Left lobe of liver (tissue), 2 donors: ENCODE data around the gene NADSYN1. TPM values are rescaled to one million over a fixed set of nuclear protein-coding genes. Genes with fewer than 3 reads are reported as not detected.
"Not testable (repeated sequence)": the region's sequence is repeated elsewhere in the genome, so short reads cannot be mapped to it uniquely, and the experiment has no call there.

Experiments
- ATAC-seq: fragments of 200-7000 bp; cut with Tn5 transposase; one replicate; pipeline ENCODE4 v1.9.1; 2020; ENCODE audit warnings: mild to moderate bottlenecking, moderate library complexity
- DNase-seq: peaks from one replicate; pipeline ENCODE4 v3.0.0-alpha.2; 2020; ENCODE audit warnings: low spot score
- total RNA-seq: library from RNA; stranded (reverse); gene quantifications from one replicate; pipeline ENCODE4 v1.2.1, GENCODE V29; 2021
- donor health status: DM: no; HTN: no; CAD: no; lungs with moderate emphysema.
- donor health status: DM: no; HTN: yes; CAD: no.

The NADSYN1 gene
- 39.7 TPM for total RNA-seq

DNA sequence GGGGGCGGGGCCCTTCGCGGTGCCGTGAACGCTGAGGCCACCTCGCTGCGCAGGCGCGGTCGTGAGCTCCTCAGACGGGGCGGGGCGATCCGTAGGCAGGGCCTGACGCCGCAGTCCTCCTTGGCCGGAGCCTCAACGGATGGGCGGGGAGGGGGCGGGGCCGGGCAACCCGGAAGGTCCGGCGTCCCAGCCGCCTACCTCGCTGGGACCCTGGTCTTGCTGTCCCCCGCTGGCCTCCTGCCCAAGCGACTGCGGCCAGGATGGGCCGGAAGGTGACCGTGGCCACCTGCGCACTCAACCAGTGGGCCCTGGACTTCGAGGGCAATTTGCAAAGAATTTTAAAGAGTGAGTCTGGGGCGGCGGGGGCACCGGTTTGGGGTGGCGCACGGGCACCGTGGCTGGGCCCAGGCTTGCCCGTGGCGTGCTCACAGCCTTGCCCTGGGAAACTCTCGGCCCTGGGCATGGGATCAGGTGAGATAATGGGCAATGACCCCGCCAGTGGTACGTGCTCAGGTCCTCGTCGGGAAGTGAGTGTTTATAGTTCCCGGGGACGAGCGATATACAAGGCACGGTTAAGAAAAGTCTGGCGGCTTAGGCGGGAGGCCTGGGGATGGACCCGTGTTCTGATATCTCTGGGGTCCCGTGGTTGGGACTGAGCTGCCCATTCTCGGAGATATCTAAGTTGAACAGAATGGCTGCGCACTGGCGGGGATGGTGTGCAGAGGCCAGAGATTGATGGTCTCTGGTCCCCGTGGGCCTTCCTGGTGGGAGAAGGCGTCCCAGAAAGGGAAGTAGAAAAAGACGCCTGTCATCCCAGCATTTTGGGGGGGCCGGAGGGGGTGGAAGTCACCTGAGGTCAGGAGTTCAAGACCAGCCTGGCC lies at the start of gene NADSYN1:
Gene NADSYN1, plus strand, starts transcription at position 167 of the 881 bp plus-strand sequence. Its CDS starts 94 bp downstream, at position 261.
- ATAC-seq (peak; percentile 77), DNase-seq (peak; percentile 99)

GRCh38 chr11:71404209-71404608 lies 48.8 kb upstream of the NADSYN1 start:
- DNase-seq (no peak), ATAC-seq (no peak)

- DNase-seq (no peak), ATAC-seq (no peak)
Measured at GRCh38 chr11:71406681-71407080, 46.3 kb upstream of the NADSYN1 start.

DNA sequence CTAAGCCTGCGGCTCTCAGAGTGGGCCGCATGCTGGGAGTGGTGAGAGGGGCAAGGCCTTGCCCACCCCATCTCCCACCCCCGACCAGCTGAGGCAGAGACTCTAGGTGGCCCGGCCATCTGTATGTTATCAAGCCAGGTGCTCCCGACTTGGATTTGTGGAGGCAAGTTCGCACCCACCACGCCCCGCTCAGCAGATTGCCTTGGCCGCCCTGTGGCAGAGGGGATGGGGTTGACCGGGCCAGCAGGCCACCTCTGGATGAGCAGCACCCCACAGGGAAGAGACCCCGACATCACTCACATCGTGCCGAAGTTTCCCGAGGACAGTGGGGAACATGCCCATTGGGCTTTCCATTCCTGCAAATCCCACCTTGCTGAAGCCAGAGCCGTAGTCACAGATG lies 45.6 kb upstream of the NADSYN1 start:
- DNase-seq (no peak), ATAC-seq (no peak)

- no peak for DNase-seq
- no peak for ATAC-seq
Measured at GRCh38 chr11:71408826-71409225, 44.2 kb upstream of the NADSYN1 start.

DNA sequence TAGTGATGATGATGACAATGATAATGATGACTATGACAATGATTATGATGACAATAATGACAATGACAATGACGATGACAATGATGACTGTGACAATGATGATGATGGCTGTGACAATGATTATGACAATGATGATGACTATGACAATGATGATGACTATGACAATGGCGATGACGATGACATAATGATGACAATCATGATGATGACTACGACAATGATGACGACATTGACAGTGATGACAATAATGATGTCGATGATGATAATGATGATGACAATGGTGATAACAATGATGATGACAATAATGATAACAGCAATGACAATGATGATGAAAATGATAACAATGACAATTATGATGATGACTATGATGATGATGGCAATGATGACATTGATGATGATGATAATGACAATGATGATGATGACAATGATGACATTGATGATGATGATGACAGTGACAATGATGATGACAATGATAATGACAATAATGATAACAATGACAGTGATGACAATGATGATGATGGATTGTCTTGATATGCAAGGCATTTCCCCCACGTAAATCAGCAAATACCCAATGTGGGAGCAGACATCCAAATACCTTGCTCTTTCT lies 42.5 kb upstream of the NADSYN1 start:
- no peak for DNase-seq
- no peak for ATAC-seq

GRCh38 chr11:71414645-71415044 lies 38.4 kb upstream of the NADSYN1 start:
- no peak for ATAC-seq
- DNase-seq: no peak

DNA sequence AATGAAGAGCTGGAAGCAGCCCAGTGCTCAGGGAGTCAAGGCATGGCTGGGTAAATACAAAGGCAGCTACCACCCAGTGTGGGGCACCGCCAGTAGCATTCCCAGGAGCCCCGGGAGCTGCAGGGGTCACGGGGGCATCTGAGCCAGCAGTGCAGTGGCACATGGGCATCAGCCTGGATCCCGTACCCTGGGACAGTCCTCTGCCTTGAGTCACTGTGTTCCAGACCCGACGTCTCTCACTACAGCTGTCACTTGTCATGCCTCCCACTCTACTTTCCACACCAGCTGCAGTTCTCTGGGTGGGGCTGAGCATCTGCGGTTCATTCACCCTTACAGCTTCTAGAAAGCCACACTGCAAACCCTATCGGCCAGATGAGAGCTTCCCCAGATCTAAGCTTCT lies 34.4 kb upstream of the NADSYN1 start:
- DNase-seq (no peak), ATAC-seq (no peak)

DNA sequence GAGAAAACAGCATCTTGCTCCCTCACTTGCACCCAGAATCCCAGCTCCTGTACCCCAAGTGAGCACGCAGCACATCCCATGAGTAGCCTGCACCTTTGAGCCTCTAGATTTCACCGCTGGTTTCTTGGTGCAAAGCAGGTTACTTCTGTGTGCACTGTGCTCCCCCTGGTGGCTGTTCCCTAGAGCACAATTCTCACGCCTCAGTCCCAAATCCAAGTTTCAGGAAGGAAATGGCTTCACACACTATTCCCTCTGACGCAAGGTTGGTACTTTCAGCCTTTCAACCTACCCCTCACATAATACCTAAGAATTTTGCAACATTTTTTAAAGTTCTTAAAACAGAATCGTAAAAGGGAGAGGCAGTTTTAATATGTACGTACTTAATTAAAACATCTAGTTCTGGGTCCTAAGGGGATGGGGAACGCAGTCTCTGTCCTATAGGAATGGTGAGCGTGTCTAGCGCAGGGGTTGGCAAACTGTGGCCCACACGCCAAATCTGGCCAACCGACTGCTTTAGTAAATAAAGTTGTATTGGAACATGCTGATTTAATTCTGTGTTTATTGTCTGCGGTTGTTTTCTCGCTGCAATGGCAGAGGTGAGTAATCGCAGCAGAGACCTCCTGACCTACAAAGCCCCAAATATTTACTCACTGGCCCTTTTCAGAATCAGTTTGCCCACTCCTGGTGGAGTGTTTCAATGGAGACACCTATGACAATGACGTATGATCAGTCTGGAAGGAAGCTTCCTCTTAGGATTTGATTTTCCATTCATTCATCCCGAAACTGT lies 32.4 kb upstream of the NADSYN1 start:
- peak; percentile 90 for ATAC-seq
- peak; percentile 73 for DNase-seq

- DNase-seq (peak; percentile 79), ATAC-seq (peak; percentile 91)
Measured at GRCh38 chr11:71421392-71421950, 31.5 kb upstream of the NADSYN1 start.

DNA sequence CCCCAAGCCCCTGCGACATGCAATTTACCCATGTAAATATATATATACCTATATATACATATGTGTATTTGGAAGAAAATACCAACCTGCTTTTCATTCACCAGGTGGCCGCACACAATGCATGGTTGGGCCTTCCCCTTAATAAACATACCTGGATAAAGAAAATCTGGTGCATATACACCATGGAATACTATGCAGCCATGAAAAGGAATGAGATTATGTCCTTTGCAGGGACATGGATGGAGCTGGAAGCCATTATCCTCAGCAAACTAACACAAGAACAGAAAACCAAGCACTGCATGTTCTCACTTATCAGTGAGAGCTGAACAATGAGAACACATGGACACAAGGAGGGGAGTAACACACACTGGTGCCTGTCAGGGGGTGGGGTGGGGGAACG lies 30.7 kb upstream of the NADSYN1 start:
- not testable (repeated sequence) for ATAC-seq, DNase-seq

DNA sequence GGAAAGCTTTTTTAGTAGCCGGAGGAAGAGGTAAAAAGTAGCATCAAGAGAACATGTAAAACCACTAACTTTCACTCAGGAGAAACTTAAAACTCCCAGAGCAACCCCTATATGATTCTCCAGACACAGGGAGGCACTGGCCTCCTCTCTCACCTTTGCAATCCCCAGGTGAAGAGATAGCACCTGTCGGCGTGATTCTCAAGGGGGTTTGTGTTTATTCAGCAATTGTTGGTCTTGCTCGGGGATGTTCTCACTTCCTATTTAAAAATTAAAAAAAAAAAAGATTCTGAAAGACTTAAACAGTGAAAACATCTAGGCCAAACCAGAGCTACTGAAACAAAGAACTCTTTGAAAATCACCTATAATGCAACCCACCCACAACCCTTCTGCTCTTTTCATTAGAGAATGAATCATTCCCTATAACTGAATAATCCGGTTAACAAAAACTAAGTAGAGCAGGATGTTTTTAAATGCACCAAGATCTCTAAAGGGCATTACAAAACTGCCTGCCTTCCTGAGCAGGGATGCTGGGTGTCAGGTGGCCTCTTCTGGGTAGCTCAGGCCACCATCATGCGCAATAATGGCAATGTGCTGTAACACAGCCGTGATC lies 29.7 kb upstream of the NADSYN1 start:
- DNase-seq (no peak), ATAC-seq (no peak)

GRCh38 chr11:71425409-71425808 lies 27.6 kb upstream of the NADSYN1 start:
- DNase-seq: no peak
- ATAC-seq: no peak

DNA sequence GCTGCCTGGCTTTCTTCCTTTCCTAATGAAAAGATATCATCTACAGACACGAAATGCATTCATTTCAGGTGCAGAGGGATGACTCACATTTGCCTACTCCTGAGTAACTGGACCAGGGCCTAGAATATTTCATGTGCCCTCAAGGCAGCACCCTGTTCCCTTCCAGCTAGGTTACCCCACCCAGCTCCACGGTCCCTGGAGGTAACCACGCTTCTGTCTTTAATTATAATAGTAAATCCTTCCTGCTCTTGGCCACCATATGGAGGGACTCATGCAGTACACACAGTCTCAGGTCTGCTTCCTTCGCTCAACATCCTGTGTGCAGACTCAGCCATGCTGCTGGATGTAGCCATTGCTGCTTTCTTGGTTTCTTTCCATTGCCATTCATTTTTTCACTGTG lies 27.1 kb upstream of the NADSYN1 start:
- ATAC-seq: no peak
- no peak for DNase-seq

DNA sequence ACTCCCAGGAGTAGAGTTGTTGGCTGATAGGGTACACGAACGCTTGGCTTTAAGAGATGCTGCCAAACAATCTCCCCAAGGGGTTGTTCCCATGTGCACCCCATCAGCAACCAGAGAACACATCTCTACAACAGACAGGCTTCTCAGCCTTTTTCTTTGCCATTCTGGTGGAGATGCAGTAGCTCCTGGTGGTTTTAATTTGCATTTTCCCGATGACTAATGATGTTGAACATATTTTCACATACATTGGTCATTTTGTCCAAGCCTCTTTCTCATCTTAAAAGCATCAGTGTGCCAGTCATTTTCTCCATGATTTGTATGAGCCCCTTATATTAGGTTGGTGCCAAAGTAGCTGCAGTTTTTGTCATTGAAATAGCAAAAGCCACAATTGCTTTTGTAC lies 26.6 kb upstream of the NADSYN1 start:
- ATAC-seq (no peak), DNase-seq (no peak)

DNA sequence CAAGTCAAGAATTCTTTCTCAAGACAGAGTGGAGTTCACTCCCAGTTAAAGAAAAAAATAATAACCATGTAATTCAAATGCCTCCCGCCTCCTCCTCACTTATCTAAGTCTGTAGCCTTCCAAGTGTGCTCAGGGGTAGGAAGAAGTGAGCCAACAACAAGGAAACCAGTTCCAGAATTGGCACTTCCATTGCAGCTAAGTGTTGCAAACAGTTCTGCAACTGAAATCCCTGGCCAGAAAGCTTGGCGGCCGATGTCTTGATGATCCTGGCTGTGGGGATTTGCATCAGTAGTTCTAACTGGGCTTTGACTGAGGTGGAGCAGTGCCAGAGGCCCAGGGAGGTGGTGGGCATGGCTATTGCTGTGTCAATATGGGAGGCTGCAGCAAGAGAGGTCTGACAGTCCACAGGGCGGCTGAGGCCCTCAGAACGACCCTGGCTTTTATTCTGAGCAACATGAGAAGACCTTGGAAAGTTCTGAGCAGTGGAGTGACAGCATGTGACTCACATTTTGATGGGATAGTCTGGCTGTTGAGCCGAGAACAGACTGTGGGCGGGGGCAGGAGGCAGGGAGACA lies 24.1 kb upstream of the NADSYN1 start:
- ATAC-seq (peak; percentile 52), DNase-seq (peak; percentile 91)

GRCh38 chr11:71429701-71430100 lies 23.3 kb upstream of the NADSYN1 start:
- DNase-seq (no peak), ATAC-seq (no peak)

DNA sequence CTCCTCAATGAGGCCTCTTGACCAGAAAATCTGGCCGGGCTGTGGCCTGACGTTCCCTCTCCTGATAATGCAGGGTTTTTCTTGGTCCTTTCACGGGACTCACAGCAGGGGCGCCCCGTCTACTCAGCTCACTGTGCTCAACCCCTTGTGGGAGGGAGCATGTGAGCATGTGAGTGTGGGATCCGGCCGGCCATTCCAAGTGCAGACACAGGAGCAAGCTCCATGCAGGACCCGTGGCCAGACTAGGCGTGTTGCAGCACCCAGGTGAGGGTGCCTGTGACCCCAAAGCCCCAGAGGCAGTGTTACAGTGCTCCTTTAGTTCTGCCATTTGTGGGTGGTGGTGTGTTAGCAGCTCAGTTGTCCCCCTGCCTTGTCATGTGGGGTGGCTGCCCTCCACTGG lies 22.8 kb upstream of the NADSYN1 start:
- DNase-seq (no peak), ATAC-seq (no peak)

DNA sequence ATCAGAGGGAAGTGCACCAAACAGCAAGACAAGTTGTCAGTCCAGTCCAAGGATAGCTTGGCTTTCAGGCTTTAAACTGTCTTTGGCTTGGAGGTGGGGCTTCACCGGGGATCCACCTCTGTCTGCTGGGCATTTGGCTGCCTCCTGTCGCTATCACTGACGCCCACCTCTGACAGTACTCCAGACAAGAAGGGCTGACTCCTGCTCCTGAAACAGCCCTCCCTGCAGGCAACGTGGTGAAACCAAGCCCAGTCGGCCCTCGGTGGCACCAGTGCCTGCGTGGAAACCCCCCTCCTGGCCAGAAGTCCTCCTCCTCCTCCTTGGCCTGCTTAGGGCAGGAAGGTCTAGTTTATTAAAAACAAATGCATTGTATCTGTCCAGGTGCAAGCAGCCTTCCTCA lies 21.7 kb upstream of the NADSYN1 start:
- DNase-seq: no peak
- ATAC-seq: no peak
